Adrenal gland (tissue), 5 donors: ENCODE results near the gene KRTAP19-1.

Experiments used
- CTCF ChIP-seq, 6 experiments: fragments of 450-650 bp in 4 of 6; fragments of 200-600 bp in 2 of 6; sonication (generic) in 1 of 6; IDR thresholded peaks; 1 replicate in 5 of 6; 2 replicates in 1 of 6; pipeline versions ENCODE4 v1.5.1 to v1.8.0; 2016 to 2021; ENCODE audit warnings: antibody characterized with exemption in 6 of 6, mild to moderate bottlenecking in 2 of 6, moderate library complexity in 1 of 6
- POLR2A ChIP-seq, 2 donors: fragments of 450-650 bp; IDR thresholded peaks; one replicate each; pipeline ENCODE4 v1.6.1; 2017; ENCODE audit warnings: antibody characterized with exemption in 2 of 2, mild to moderate bottlenecking in 2 of 2, moderate library complexity in 1 of 2
- donor health status: DM: no; HTN: no; CAD: no.

- TF ChIP-seq CTCF (IDR thresholded peaks at IDR 0.05) (no peak), POLR2A (IDR thresholded peaks at IDR 0.05) (no peak)
These were observed 33.1 kb downstream of the KRTAP19-1 start for GRCh38 chr21:30447056-30447455.
